NOMO-1 (cell line): ENCODE data around the gene NME7.
"Not testable (repeated sequence)": the region's sequence is repeated elsewhere in the genome, so short reads cannot be mapped to it uniquely, and the experiment has no call there.

ENCODE experiments used
- DNase-seq, 2 experiments: peaks; one replicate each; lab custom pipeline; 2025; ENCODE audit not compliant: unreplicated experiment in 2 of 2; lab: John Stamatoyannopoulos, UW

The NME7 gene, protein sequence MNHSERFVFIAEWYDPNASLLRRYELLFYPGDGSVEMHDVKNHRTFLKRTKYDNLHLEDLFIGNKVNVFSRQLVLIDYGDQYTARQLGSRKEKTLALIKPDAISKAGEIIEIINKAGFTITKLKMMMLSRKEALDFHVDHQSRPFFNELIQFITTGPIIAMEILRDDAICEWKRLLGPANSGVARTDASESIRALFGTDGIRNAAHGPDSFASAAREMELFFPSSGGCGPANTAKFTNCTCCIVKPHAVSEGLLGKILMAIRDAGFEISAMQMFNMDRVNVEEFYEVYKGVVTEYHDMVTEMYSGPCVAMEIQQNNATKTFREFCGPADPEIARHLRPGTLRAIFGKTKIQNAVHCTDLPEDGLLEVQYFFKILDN

DNA sequence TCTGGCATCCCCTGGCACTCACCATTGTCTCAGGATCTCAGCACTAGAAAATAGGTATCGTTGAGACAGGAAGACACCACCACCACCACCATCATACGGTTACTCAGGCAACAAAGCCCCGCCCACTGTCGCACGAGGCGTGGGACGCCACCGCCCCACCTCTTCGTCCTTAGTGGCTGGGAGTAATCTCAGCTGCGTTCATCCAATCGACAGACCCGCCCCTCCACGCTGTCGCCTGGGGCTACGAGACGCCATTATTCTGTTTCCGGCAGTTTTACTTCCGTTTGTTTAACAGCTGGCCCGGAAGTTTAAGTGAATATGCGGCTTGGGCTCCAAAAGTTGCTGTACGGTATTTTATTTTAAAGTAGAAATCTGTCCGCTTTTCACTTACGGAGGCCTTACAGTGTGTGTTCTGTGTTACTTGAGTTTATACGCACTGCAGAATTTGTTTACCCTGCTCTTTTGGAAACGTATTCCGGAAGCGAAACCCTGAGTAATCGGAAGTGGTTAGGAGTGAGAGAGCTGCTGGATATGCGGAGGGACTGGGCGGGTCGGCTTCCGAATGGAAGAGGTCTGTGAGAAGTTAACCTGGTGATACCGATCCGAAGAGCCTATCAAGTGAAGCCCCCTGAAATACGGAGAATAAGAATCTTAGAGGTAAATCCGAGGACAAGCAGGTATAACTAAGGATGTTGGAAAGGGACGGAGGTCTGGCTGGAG is at the start of gene NME7, which contains the start of gene BLZF1:
Gene NME7, minus strand, starts transcription at position 112 of the 720 bp plus-strand sequence. Its CDS starts 87 bp downstream, at position 25.
Gene BLZF1, plus strand, starts transcription at position 510 of the 720 bp plus-strand sequence. CDS start 1,328 bp downstream, outside the sequence.
- DNase-seq: peak; percentile 95 to 97

DNA sequence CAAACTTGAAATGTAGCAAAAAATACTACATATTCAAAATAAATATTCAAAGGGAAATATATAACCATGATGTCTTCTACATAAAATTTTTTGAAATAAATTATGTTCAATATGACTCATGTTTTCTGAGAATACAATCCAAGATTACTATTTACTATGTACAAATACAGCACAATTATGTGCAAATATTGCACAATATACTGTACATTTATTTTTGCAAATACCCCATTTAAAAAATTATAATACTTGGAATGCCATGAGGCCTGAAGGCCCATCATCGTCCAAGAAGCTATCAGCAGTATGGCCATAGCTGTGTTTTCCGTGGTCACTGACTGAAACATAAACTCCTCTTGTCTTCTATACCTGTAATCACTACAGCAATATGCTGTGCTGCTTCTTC is 47.4 kb upstream of the NME7 start:
- no peak for DNase-seq

DNA sequence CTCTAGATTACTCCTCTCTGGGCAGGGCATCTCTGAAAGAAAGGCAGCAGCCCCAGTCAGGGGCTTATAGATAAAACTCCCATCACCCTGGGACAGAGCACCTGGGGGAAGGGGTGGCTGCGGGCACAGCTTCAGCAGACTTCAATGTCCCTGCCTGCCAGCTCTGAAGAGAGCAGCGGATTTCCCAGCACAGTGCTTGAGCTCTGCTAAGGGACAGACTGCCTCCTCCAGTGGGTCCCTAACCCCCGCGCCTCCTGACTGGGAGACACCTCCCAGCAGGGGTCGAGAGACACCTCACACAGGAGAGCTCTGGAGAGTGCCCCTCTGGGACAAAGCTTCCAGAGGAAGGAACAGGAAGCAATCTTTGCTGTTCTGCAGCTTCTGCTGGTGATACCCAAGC is 40.7 kb upstream of the NME7 start:
- DNase-seq: not testable (repeated sequence)

DNA sequence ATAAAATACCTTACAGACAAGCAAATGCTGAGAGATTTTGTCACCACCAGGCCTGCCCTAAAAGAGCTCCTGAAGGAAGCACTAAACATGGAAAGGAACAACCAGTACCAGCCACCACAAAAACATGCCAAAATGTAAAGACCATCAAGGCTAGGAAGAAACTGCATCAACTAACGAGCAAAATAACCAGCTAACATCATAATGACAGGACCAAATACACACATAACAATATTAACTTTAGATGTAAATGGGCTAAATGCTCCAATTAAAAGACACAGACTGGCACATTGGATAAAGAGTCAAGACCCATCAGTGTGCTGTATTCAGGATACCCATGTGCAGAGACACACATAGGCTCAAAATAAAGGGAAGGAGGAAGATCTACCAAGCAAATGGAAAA is 35.0 kb upstream of the NME7 start:
- not testable (repeated sequence) for DNase-seq

DNA sequence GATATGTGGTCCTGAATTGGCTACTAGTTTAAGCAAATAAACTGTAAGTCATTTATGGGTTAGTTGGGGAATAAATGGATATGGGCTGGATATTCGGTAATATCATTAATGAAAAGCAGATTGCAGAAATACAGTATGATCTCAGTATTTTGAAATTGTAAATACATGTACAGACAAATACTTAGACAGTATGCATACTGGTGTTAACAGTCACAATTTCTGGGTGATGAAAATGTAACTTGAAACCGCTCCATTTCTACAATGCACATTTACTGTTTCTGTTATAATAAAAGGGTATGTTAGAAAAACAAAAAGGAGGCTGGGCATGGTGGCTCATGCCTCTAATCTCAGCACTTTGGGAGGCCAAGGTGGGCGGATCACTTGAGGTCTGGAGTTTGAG is 28.4 kb upstream of the NME7 start:
- no peak for DNase-seq

DNA sequence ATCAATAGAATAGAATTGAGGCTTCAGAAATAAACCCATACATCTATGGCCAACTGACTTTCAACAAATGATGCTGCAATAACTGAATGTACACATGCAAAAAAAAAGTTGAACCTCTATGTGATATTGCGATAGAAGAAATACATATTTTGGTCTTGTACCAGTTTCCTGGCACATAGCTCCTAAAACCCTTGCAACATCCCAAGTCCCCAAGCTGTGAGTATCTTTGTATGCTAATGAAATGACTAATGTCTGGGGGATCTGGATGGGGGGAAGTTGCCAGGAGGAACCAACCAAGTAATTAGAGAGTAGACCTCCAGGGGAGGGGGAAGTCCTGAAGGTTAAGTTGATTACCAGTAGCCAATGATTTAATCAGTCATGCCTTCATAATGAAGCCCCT is 24.8 kb upstream of the NME7 start:
- DNase-seq: peak; percentile 53 to 59

DNA sequence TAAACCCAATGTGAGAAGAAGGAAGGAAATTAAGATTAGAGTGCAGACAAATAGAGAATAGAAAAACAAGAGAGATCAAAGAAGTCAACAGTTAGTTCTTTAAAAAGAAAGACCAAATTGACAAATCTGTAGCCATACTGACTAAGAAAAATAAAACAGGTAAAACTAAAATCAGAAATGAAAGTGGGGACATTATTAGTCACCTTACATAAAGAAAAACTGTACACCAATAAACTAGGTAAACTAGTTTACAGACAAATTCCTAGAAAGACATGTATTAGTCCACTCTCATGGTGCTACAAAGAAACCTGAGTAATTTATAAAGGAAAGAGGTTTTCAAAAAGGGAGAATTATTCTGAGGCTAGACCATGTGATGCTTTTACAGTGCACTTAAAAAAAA is 22.7 kb upstream of the NME7 start:
- no peak for DNase-seq

DNA sequence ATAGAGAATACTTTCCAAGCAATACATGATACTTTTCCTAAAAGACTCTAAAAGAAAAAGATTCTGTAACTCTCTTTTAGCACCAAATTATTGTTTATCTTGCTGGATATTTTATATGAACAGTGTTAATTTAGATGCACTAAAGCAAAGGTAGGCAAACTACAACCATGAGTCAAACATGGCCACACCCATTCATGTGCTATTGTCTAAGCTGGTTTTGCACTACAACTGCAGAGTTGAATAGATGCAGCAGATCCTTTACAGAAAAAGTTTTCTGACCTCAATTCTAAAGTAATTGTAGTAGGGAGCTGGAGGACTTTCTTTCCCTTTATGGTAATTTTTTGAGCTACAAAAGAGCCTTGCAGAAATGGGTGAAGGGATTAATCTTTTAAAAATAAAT is 19.8 kb upstream of the NME7 start:
- no peak for DNase-seq

DNA sequence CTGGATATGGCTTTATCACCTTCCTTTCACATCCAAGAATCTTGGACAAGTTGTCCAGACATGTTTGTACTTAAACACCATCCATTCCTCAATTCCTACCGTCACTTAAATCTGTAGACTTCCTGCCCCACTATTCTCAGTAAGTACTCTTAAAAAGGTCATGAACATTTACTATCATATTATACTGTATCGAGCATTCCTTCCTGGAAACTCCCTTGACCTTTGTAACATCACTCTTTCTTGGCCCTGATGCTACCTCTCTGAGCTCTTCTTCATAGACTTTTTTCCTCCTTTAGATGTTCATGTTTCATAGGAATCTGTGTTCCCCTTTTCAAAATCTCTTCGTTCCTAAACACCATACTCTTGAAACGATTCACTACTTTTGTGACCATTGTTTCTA is 15.9 kb upstream of the NME7 start:
- no peak for DNase-seq

DNA sequence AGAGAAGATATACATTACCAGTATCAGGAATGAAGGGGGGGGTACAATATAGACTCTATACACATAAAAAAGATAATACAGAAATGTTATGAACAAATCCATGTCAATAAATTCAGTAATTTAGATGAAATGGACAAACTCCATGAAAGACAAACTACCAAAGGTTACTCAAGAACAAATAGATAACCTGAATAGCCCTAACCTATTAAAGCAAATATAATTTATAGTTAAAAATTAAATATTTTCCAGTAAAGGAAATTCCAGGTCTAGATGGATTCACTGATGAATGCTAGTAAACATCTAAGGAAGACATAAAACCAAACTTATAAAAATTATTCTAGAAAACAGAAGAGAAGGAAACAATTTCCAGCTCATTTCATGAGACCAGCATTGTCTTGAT is 13.6 kb upstream of the NME7 start:
- no peak for DNase-seq

DNA sequence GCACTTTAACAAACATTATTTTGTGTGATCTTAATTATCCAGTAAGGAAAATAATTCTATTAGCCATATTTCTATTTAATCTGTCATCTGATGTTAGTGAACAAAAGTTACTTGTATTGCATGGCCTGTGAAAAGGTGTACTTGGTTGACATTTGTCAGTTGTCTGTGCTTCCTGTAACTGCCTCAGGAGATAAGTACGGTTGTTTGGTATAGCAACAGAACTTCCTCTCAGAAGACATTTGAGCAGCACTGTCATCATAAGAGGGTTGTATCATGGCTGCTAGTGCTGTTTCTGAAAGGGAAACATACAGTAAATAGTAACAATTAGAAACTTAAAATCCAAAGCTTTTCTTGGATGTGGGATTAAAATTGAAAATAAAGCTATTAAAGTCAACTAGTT is 3.8 kb upstream of the NME7 start:
- peak; percentile 0 to 54 for DNase-seq

DNA sequence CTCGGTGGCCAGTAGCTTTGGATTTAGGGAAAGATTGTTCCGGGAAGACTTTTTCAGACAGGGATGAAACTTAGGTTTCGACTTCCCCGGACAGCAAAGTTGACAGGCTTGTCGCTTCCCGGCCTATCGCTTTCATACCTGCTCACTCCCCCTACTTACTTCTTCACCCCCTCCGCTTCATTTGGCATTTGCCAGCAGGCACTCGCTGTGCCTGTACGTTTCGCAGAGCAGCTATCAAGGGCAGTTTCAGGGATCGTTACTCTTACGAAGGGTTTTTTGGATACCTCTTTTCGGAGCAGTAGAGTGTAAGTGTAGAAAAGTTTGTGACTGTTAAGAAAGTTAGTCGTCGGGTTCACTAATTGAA is 791 bp upstream of the NME7 start:
- DNase-seq: peak; percentile 24 to 39

DNA sequence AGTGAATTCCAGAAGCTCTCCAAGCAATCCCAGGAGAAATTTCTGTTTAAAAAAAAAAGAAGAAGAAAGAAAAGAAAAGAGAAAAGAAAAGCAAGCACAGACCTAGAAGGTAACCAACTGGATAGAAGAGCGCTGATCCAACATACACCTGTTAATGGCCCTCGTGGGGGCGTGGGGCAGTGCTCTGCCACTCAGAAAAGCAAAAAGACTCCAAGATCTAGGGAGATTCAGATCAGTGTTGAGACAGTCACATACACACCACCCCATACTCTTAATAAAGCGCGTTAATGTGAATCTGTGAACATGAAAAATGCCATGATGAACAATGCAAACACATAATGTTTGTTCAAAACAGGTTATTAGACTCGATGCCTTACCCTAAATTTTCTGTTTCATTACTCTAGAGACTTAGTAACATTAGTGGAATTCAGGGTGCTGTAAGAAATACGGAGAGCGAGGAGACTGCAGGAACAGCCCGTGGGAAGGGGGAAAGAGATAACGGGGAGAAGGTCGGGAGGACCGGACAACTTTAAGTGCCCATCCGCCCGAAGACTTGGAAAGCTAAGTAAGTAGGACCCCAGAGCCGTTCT is 406 bp downstream of the NME7 start:
- peak in 1 of 2 experiments; percentile 41 for DNase-seq

DNA sequence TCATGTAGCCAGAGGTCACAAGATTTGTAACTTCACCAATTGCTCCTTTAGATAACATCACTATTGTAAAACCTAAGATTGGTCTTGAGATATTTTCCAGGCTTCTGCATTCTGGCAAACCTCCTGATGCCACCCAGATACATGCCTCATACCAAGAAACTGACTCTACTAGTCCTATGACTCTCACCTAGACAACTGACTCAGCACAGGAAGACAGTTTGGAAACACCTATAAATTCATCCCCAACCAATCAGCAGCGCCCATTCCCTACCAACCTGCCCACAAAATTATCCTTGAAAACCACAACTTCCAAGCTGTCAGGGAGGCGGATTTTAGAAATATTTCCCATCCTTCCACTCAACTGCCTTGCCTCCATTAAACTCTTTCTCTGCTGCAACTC is 2.6 kb downstream of the NME7 start:
- DNase-seq: no peak

DNA sequence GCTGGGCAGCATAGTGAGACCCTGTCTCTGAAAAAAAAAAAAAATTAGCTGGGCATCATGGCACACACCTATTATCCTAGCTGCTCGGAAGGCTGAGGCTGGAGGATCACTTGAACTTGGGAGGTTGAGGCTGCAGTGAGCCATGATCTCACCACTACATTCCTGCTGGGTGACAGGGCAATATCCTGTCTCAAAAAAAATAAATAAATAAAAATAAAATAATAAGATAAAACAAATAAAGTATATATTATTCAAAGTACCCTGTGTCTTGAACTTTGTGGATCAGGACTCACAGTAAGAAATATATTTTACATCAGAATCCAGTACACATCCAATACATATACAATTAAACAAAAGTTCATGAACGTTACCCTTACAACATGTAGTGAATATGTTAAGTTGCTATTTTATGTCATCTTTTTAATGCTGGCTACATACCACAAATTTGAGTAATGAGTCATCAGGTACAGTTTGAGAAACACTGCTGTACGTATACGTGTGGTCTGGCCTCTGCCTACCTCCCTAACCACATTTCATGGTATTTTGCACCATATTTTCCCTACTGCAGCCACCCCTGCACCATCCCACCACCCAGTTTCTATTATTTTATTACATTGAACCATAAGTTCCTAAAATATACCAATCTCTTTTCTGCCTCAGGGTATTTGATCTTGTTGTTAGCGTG is 4.4 kb downstream of the NME7 start:
- peak in 1 of 2 experiments; percentile 5 for DNase-seq

DNA sequence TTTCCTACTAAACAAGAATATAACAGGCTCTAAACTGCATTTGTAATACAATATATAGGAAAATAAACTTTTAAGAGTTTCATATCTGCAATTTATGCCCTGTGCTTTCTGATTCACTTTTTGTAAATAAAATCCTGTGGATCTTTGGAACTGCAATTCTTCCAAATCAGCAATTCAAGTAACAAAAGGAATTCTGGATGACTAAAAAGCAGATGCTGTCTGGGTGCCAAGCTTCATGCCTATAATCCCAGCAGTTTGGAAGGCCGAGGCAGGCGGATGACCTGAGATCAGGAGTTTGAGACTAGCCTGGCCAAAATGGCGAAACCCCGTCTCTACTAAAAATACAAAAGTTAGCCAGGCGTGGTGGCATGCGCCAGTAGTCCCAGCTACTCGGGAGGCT is 6.3 kb downstream of the NME7 start:
- no peak for DNase-seq

DNA sequence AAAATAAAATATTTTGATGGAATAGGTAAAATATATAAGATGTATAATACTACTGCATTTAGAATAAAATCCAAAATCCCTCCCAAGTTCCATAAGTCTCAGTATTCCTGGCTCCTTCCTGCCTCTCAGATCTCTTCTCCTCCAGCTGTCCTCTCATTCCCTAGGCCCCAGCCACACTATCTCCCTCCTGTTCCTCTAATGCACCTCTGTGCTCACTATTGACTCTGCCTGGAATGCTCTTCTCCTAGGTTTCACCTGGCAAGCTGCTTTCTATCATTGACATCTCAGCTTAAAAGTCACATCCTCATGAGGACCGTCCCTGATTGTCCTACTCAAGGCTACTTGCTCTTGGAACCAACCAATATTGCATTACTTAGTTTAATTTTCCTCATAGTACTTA is 7.2 kb downstream of the NME7 start:
- DNase-seq: no peak

DNA sequence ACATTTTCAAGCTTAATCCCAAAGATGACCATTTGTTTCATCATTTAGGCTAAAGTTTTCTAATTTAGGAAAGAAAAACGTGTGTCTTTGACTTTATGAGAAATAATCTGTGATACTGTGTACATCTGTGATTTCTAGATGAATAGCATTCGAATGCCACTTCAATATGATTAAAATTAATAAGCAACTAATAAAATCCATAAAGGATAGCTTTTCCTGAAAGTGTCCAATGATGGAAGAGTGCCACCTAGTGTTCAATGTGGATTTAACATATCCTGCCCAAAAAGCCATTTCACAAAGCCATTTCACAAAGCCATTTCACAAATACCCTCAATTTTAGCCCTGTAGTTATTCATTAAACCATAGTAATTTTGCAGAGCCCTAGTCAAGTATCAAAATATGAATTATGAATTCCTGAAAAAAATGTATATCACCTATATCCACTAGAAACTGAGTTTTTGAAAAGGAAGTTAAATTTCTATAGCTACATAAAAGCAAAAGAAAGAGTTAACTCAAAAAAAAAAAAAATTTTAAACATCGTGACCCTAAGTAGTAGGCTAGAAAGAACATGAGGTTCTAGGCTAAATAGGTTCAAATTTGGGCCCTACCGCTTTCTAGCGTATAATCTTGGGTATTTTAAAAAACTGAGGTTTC is 19.1 kb downstream of the NME7 start:
- peak; percentile 2 to 47 for DNase-seq

DNA sequence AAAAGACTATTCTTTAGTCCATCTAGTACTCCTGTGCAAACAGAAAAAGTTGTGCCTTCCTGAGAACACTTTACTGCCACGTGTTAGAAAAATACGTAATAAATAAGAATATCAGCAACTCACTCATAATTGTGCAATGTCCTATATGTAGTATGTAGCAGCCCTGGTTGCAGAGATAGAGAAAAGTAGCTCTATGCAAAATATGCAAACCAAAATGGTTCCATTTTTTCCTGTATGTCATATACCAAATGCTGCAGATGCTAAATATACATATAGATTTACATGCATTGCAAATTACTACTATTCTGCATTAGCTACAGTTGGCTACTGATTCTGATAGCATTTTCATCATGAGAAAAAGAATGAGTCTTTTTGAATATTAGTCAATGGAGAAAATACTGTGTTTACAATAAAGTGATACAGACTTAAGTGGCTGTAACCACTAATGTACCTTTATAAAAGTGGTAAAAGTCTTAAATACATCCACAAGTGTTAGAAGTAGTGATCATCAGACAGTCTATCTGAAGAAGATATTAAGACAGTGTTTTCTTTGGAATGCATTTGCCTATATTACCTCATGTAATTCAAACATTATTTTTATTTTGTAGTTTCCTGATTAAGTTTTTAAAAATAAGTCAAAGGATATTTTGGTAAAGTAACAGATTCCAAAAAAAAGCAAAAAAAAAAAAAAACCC is 19.8 kb downstream of the NME7 start:
- DNase-seq: no peak

DNA sequence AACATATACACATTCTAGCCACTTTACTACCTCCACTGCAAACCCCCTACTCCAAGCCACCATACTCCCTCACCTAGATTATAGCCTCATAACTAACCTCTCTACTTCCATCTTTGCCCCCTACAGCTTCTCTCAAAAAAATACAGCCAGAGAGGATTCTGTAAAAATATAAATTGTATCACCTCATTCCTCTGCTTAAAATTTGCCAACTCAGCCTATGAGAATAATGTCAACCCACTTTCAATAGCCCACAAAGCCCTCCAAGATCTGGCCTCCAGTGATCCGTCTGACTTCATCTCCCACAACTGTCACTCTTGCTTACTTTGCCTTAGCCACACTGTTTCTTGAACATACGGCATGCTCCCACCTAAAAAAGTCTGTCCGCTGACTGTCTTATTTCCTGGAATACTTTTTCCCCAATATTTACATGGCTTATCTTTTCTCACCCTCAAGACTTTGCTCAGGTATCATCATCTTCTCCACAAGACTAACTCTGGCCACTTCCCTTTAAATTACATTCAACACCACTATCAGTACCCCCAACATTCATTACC is 21.5 kb downstream of the NME7 start:
- DNase-seq: no peak
